ENCODE measurements around the gene GTF3C5. TPM values are rescaled to one million over a fixed set of nuclear protein-coding genes. Genes with fewer than 3 reads are reported as not detected.
A peak's percentile ranks its signal among the peaks of the same experiment; 100 is the strongest.
"Not testable (repeated sequence)": the region's sequence is repeated elsewhere in the genome, so short reads cannot be mapped to it uniquely, and the experiment has no call there.

Gene GTF3C5
- total RNA-seq, 1 donor from 2014 or later, result 71.7 TPM

DNA sequence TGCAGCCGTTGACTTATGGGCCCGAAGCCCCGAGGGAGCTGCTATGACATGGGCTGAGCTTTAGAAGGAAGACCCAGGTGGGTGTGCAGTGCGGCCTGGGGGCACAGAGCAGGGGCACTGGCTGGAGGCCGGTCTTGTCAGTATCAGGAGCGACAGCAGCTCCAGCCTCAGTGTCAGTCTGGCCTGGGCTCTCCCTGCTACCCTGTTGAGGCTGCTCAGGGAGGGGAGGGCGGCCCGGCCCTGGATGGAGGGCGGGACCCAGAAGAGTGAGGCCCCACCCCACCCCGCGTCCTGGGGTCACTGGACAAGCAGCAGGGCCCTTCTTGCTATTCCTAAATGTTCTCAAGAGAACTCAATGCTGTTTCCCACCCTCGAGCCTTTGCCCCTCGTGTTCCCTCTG is 34.3 kb upstream of the GTF3C5 start:
- H3K4me3 Mint-ChIP-seq (ENCODE audit: unreplicated experiment), result no peak overlapping the region
- H3K4me1 Mint-ChIP-seq (ENCODE audit: unreplicated experiment), result peaks cover 45% of the 10 kb centered on the region
- H3K27me3 Mint-ChIP-seq (ENCODE audit: unreplicated experiment), result peaks cover 17% of the 10 kb centered on the region
- H3K36me3 Mint-ChIP-seq (ENCODE audit: low read depth, unreplicated experiment), result no peaks in the 10 kb centered on the region
- H3K27ac Mint-ChIP-seq (ENCODE audit: unreplicated experiment), result no peak overlapping the region
- no peaks in the 10 kb centered on the region for H3K9me3 Mint-ChIP-seq (ENCODE audit: unreplicated experiment)
- TF ChIP-seq CTCF (IDR thresholded peaks at IDR 0.05; ENCODE audit: unreplicated experiment), result no peak
- no peak for DNase-seq (ENCODE audit: low spot score)

- peaks cover 17% of the 10 kb centered on the region for H3K27me3 Mint-ChIP-seq (ENCODE audit: unreplicated experiment)
These were observed 33.2 kb upstream of the GTF3C5 start for GRCh38 chr9:132997591-132997990.

DNA sequence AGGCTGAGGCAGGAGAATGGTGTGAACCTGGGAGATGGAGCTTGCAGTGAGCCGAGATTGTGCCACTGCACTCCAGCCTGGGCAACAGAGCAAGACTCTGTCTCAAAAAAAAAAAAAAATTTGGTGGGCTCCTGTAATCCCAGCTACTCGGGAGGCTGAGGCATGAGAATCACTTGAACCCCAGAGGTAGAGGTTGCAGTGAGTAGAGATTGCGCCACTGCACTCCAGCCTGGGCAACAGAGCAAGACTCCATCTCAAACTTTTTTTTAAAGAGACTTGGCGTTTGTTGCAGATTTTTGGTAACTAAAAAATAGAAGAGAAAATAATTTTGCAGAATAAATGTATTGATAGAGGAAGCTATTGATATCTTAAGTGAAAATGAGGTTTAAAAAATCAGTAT is 32.6 kb upstream of the GTF3C5 start:
- not testable (repeated sequence) for H3K27ac Mint-ChIP-seq (ENCODE audit: unreplicated experiment); H3K4me3 Mint-ChIP-seq (ENCODE audit: unreplicated experiment); H3K9me3 Mint-ChIP-seq (ENCODE audit: unreplicated experiment); DNase-seq (ENCODE audit: low spot score); H3K36me3 Mint-ChIP-seq (ENCODE audit: low read depth, unreplicated experiment)
- H3K4me1 Mint-ChIP-seq (ENCODE audit: unreplicated experiment), result peaks cover 40% of the 10 kb centered on the region
- peaks cover 17% of the 10 kb centered on the region for H3K27me3 Mint-ChIP-seq (ENCODE audit: unreplicated experiment)

More at GRCh38 chr9:132997591-132997990, 33.2 kb upstream of the GTF3C5 start:
- DNase-seq (ENCODE audit: low spot score), result no peak
- Mint-ChIP-seq H3K9me3 (ENCODE audit: unreplicated experiment) (no peaks in the 10 kb centered on the region), H3K27ac (ENCODE audit: unreplicated experiment) (no peak overlapping the region), H3K4me3 (ENCODE audit: unreplicated experiment) (no peak overlapping the region), H3K36me3 (ENCODE audit: low read depth, unreplicated experiment) (no peaks in the 10 kb centered on the region), H3K4me1 (ENCODE audit: unreplicated experiment) (peaks cover 40% of the 10 kb centered on the region)
- TF ChIP-seq CTCF (IDR thresholded peaks at IDR 0.05; ENCODE audit: unreplicated experiment), result no peak

DNA sequence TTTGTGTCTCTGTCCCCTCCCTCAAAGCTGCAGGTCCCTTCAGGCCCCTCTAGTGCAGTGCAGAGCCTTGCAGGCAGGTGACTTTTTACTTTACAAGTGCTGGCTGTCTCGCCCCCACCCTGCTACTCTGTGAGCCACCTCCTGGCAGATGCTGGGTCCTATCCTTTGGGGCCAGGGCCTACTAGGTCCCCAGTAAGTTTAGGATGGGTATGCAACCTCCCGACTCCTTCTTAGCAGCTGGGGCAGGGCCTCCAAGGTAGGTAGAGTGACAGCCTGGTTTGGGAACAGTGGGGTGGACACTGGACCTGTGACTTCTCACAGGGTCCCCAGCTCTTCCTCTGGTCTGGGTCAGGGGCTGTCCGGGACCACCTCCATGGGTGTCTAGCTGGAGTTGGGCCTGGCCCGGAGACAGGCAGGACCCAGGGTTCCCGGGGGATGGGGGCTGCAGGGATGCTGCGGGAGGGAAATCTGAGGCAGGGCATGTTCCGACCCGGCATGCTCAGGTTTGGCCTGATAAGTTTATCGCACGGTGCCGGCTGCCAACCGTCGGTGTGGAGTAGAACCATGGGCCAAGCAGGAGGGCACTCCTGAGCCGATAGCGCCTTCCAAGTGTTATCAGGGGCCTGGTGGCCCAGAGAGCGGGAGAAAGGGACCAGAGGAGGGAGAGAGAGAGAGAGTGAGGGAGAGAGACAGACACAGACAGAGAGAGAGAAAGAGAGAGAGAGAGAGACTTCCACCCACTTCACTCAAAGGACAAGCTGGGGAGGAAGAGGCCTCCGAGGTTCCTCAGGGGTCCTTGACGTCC is 31.8 kb upstream of the GTF3C5 start:
- H3K27me3 Mint-ChIP-seq (ENCODE audit: unreplicated experiment), result peaks cover 17% of the 10 kb centered on the region
- TF ChIP-seq CTCF (IDR thresholded peaks at IDR 0.05; ENCODE audit: unreplicated experiment), result no peak
- peaks cover 37% of the 10 kb centered on the region for H3K4me1 Mint-ChIP-seq (ENCODE audit: unreplicated experiment)
- H3K4me3 Mint-ChIP-seq (ENCODE audit: unreplicated experiment), result no peak overlapping the region
- no peaks in the 10 kb centered on the region for H3K9me3 Mint-ChIP-seq (ENCODE audit: unreplicated experiment)
- H3K36me3 Mint-ChIP-seq (ENCODE audit: low read depth, unreplicated experiment), result no peaks in the 10 kb centered on the region
- H3K27ac Mint-ChIP-seq (ENCODE audit: unreplicated experiment), result no peak overlapping the region
- DNase-seq (ENCODE audit: low spot score), result no peak

GRCh38 chr9:133002147-133003070 is 28.4 kb upstream of the GTF3C5 start:
- no peak for TF ChIP-seq CTCF (IDR thresholded peaks at IDR 0.05; ENCODE audit: unreplicated experiment)
- peaks cover 5% of the 10 kb centered on the region for H3K27me3 Mint-ChIP-seq (ENCODE audit: unreplicated experiment)
- H3K27ac Mint-ChIP-seq (ENCODE audit: unreplicated experiment), result peak overlapping the region; percentile 11
- H3K9me3 Mint-ChIP-seq (ENCODE audit: unreplicated experiment), result no peaks in the 10 kb centered on the region
- peaks cover 25% of the 10 kb centered on the region for H3K4me1 Mint-ChIP-seq (ENCODE audit: unreplicated experiment)
- no peak for DNase-seq (ENCODE audit: low spot score)
- H3K36me3 Mint-ChIP-seq (ENCODE audit: low read depth, unreplicated experiment), result no peaks in the 10 kb centered on the region
- H3K4me3 Mint-ChIP-seq (ENCODE audit: unreplicated experiment), result no peak overlapping the region

Measured in endothelial cell (in vitro differentiated cells).